Epidermal melanocyte (primary cell): ENCODE data around the gene WNT9B.
"Not testable (repeated sequence)": the region's sequence is repeated elsewhere in the genome, so short reads cannot be mapped to it uniquely, and the experiment has no call there.

Source experiments
- DNase-seq: peaks from one replicate; pipeline ENCODE4 v3.0.0; 2011; ENCODE audit warnings: low spot score; ENCODE audit not compliant: insufficient read length

The WNT9B gene

DNA sequence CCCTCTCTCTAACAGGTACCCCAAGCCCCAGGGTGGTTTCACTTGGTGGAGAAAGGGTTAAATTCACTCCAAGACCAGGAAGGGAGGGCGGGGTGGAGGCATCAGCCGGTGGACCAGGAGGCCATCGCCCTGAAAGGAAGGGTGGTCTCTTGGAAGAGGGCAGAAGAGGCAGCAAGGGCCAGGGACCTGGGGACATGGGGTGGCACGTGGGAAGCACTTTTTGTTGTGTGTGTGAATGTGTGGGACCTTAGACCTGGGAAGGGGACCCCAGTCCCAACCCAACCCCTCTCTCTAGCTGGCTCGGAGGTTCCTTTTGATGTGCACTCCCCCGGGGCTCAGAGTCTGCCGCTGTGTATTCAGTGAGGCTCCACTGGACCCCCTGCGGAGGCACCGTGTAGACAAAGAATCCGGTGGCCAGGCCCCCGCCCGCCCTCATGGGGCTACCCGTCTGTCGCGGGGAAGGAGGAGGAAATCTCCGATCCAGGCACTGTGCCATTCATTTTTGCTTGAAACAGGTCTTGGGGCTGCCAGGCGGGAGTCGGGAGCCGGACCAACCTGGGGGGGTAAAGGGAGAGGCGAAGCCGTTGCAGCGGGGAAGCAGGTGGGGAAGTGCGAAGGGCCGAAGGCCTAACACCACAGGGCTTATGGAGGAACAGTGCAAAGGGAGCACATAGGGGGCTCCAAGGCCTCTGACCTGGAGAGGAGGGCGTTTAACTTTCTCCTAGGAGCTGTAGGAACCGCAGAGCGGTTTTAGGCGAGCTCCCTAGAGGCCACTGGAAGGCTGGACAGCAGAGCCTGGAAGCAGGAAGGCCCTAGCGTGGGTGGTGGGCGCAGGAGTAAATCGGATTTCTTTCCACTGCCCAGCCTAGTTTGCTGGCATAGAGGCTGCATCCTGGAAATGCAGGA is 29.6 kb upstream of the WNT9B start:
- no peak for DNase-seq

DNA sequence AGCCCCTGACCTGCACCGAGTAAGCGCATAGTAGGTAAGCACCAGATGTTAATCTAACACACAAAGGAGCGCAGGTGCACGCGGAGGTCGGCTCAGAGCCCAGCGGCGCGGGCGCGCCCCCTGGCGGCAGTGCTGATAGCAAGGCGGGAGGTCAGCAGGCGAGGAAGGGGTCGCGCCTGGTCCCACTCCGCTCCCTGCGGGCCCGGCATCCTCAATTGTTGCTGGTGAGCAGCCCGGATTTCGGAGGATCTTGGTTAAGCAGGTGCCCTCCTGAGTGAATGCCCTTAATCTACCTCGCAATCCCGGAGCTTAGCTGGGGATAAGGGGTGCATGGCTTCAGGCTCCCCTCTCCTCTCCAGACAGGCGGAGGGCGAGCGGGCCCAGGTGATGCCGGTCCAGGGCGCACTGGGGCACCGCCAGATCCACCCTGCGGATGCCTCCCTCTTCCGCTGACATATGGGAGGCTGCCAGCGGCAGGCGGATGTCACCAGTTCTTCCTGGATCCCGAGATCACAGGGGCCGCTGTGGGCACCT is 28.9 kb upstream of the WNT9B start:
- no peak for DNase-seq

- no peak for DNase-seq
These were observed 27.7 kb upstream of the WNT9B start for GRCh38 chr17:46823657-46824056.

GRCh38 chr17:46826116-46826515 is 25.3 kb upstream of the WNT9B start:
- no peak for DNase-seq

DNA sequence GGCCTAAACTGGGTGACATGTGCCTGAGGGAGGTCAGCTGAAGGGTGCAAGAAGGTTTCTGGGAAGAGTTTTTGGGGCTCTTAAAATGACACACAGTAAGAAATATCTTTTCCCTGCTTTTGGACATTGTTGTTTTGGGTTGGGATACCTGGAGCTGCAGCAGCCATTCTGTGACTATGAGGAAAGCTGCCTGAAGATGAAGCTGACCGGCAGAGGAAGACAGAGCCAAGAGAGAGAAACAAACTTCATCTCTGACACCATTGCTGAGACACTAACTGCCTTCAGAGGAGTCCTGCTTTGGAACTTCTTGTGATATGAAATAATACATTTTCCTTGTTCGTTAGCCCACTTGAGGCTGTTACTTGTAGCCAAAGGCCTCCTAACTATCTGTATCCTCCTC is 24.1 kb upstream of the WNT9B start:
- DNase-seq: no peak

- no peak for DNase-seq
These were observed 19.6 kb upstream of the WNT9B start for GRCh38 chr17:46831573-46832330.

DNA sequence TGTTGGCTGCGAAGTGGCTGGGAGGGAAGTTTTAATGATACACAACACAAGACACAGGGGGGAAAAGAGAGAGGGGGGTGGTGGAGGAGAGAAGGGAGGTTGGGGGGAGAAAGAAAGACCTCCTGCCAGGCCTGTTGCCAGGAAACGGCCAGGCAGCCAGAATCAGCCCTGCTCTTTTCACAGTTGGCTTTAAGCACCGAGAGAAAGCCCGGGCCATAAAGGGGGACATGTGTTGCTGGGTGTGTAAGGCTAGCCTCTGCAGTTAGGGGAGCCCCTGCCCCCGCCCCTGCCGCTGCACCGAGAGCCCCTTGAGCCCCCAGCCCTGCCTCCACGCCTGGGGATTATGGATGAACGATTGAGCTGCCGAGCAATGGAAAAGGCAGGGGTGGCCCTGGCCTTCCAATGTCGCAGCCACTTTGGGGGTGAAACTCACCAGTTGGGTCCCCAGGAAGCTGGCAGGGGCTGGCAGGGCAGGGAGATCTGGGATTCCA is 19.0 kb upstream of the WNT9B start:
- no peak for DNase-seq

DNA sequence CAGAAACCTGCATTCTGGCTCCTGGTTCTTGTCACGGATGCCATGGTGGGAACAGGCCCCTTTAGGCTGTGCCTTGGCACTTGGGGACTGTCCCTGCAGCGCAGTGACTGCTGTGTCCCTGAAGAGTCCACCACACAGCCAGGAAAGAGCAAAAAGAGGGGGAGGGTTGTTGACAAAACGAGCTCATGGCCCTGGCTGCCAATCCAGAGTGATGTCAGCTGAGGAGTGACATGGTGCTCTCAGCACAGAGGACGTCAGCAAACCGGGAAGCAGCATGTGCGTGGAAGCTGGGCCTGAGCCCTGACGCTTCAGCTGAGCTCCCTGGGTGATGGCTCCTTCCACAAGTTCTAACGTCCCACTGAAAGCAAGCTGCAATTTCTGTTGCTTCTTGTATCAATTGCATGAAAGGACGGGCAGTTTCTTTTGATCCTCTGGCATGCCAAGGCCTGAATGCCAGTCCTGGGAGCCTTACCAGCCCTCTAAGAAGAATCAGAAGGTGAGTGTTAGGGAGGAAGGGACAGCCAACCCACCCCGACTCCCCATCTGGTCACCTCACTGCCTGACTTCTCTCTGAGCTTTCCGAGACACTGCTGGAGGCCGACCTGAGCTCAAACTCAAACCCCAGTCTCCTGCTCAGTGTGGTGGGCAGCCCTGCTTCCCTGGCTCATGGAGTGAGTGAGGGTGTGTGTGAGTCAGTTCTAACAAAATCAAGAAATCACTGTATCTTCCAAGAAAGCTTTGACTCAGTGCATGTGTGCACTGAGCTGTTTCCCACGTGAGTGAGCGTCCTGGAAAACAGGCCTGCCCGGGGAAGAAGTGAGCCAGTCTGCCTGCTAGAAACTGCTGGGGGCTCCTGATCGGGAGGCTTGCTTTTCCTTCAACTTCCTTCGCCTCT is 18.2 kb upstream of the WNT9B start:
- no peak for DNase-seq

- no peak for DNase-seq
These were observed 17.6 kb upstream of the WNT9B start for GRCh38 chr17:46833840-46834208.

DNA sequence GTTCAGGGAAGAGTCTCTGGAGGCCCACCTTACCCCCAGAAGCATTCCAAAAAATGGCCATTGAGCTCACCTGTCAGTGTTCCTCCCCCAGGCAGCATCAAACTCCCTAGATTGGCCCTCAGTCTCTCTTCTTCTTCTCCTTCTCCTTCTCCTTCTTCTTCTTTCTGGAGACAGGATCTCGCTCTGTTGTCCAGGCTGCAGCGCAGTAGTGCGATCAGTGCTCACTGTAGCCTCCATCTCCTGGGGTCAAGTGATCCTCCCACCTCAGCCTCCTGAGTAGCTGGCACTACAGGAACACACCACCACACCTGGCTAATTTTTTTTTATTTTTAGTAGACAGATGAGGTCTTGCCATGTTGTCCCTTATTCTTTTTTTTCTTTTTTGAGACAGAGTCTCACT is 16.5 kb upstream of the WNT9B start:
- DNase-seq: no peak

GRCh38 chr17:46836500-46836899 is 14.9 kb upstream of the WNT9B start:
- no peak for DNase-seq

DNA sequence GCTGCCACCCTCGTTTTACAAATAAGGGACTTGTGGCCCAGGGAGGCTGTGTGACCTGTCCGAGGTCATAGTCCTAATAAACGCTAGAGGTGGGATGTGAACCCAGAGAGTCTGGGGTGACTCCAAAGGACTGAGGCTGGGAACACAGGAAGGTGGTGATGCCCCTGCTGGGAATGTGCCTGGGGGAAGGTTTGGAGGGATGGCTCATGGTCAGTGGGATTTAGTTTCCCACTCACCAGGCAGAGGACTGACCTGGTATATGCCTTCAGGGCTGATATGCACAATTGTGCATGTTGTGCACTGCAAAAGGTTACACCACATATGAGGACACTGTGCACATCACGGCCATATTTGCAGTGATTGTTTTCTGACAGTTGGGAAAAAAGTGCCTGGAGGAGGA is 13.9 kb upstream of the WNT9B start:
- DNase-seq: no peak

DNA sequence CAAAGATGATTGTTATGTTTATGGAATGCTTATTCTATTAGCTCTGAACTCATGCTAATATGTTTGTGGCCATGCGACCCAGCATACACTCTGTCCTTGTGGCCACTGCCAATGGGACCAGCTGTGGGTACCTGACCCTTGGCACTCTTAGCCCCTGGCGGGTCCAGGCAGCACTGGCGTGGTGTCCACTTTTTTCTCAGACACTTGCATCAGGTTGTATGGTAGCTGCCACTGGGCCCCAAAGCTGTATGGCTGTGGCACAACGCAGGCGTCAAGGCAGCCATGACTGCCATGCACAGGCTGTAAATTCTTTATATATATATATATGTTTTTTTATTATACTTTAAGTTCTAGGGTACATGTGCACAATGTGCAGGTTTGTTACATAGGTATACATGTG is 12.2 kb upstream of the WNT9B start:
- DNase-seq: no peak

- DNase-seq: not testable (repeated sequence)
These were observed 10.8 kb upstream of the WNT9B start for GRCh38 chr17:46840596-46840995.

DNA sequence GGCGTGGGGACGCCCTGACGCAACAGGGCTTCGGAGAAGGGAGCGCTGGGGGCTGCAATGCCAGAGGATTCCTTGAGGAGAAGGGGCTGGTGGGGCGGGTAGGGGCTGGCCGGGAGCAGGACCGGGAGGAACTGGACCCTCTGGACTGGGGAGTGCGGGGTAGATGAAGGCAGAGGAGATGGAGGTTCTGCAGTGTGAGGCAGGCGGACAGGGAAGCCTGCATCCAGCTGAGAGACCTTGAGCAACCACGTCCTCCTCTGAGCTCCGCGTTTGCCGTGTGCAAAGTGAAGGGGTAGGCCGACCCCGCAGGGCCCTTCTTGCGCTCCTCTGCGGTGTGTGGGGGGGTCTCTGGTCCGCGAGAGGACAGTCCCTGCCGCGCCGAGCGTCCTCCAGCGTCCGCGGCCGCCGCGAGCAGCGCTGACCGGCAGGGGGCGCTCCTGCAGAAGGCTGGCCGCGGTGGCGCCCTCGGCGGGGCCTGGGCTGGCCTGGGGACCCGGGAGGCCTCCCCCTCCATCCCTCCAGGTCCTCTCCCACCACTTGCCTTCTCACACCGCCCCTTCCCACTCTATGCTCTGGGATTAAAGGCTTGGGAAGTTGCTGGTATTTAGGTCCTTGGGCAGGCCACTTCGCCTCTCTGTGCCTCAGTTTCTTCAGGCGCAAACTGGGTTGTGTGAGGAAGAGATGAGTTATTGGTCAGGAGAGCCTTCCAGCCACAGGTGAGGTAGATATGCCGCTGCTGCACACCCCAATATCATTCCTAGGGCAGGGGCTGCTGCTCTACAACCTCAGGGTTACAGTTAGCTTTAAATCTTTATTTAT is 9.6 kb upstream of the WNT9B start:
- DNase-seq: no peak

DNA sequence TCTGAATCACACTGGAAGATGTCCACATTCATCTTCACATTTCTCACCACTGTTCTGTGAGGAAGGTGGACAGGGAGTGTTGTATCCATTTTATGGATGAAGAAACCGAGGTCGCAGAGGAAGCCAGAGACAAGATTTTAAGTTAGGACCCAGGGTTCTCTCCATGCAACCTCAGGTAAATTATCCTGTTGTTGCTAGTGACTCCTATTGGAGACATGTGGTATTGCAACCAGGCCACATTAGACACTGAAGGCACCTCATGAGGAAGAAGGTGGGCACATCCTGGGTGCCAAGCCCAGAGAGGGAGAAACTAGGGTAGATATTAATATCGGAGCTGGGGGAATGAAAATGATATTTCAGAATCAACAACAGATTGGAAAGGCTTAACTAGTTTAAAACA is 8.5 kb upstream of the WNT9B start:
- DNase-seq: no peak

DNA sequence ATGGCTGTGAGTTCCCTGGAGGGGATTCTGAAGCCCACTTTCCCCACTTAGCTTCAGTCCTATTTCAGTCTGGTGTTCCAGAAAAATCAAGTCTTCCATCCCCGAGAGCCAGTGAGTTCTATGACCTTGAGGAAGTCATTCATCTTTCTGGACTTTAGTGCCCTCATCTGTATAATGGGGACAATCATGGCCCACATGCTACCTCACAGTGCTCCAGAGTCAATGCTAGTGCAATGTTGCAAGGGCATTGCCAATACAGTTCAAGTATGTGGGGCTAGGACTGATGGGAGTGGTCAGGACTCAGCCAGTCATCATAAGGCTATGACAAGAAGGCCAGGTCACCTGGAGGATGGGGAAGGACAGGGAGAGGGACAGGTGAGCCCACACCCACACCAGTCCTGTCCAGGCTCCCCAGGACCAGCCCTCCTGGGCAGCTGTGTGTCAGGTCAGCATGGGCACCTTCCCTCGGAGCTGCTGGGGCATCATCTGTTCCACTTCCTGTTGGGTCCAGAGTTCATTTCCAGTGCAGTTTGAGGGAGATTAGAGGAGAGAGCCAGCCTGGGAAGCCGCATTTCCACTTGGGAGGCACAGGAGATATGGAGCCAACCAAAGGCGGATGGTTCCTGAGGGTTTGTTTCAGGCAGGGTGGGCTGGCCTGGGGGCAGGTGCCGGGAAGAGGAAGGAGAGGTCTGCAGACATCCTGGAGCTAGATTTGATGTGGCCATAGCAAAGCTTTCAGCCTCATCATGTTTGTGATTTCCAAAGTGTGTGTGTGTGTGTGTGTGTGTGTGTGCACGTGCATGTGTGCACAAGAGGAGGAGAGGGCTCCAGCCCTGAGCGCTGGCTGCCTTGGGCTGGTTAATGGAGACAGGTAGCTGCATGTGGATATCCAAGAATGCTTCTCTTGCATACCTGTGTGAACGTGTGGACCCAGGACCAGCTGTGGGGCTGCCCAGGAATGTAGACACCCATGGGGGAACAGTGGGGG is 3.9 kb upstream of the WNT9B start:
- DNase-seq: no peak

- DNase-seq: no peak
These were observed 2.8 kb upstream of the WNT9B start for GRCh38 chr17:46848534-46848933.

DNA sequence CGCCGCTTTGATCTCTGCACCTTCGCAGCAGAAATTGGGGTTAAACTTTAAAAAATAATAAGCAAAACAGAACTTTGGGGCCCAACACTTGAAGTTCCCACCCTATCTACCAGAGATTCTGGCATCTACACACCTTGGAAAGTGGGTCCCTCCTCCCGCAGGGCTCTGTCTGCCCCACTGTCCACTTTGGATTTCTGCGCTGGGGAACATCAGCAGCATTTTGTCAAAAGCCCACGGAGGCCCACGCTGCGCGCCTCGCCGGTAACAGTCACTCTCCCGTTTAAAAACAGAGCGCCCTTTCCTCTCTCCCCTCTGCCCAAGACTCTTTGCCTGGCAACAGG is 725 bp upstream of the WNT9B start:
- no peak for DNase-seq
